HEK293 (cell line): ENCODE results near the gene GNAS-AS1.

Experiments
- CTCF ChIA-PET: fragments of 350-600 bp; formaldehyde crosslinking; extraction: SDS; loops from one replicate; lab custom pipeline; 2021; ENCODE audit warnings: antibody characterized with exemption; lab: Yijun Ruan, JAX
- POLR2A ChIA-PET: fragments of 300-600 bp; formaldehyde crosslinking; extraction: SDS; loops from one replicate; lab custom pipeline; 2020; ENCODE audit warnings: antibody characterized with exemption, inconsistent platforms; lab: Yijun Ruan, JAX
- H3K27ac ChIP-seq: fragments of 200-500 bp; sonication (Bioruptor generic); 2 replicates; pipeline ENCODE4 v1.5.1; 2014; ENCODE audit warnings: low read depth, low read length, control low read depth, inconsistent platforms; ENCODE audit errors: extremely low read depth
- H3K36me3 ChIP-seq, 2 experiments: fragments of 200-500 bp in 1 of 2; sonication (Bioruptor generic) in 1 of 2; 1 replicate in 1 of 2; 2 replicates in 1 of 2; pipeline ENCODE4 v1.5.1; 2014 to 2017; ENCODE audit warnings: inconsistent platforms in 2 of 2, low read length in 2 of 2; ENCODE audit not compliant: control insufficient read depth in 2 of 2, insufficient read depth in 1 of 2
- H3K4me1 ChIP-seq: fragments of 200-500 bp; sonication (Bioruptor generic); 2 replicates; pipeline ENCODE4 v1.5.1; 2014; ENCODE audit warnings: mild to moderate bottlenecking, low read length, inconsistent platforms; ENCODE audit not compliant: control insufficient read depth, insufficient read depth
- H3K4me3 ChIP-seq: 2 replicates; pipeline ENCODE4 v1.5.1; 2011; ENCODE audit warnings: low read depth, mild to moderate bottlenecking, control low read depth, low read length, moderate library complexity
- H3K9me3 ChIP-seq: fragments of 200-500 bp; sonication (Bioruptor generic); 2 replicates; pipeline ENCODE4 v1.5.1; 2014; ENCODE audit warnings: low read depth, low read length, inconsistent platforms; ENCODE audit not compliant: control insufficient read depth, insufficient read depth
- FEZF1 ChIP-seq: fragments of 450-650 bp; formaldehyde crosslinking; IDR thresholded peaks from 2 replicates; pipeline ENCODE4 v1.5.1; 2016; ENCODE audit warnings: missing biosample characterization, missing genetic modification characterization
- GLIS1 ChIP-seq: fragments of 450-650 bp; formaldehyde crosslinking; IDR thresholded peaks from 2 replicates; pipeline ENCODE4 v1.5.1; 2016; ENCODE audit warnings: missing biosample characterization, missing genetic modification characterization
- HIC1 ChIP-seq: fragments of 450-650 bp; formaldehyde crosslinking; IDR thresholded peaks from 2 replicates; pipeline ENCODE4 v1.5.1; 2016; ENCODE audit warnings: missing biosample characterization, missing genetic modification characterization
- IKZF3 ChIP-seq: fragments of 450-650 bp; IDR thresholded peaks from 2 replicates; pipeline ENCODE4 v1.5.0; 2018; ENCODE audit warnings: missing biosample characterization, mild to moderate bottlenecking, missing genetic modification characterization, moderate library complexity
- KLF17 ChIP-seq: fragments of 450-650 bp; formaldehyde crosslinking; IDR thresholded peaks from 2 replicates; pipeline ENCODE4 v1.5.1; 2016; ENCODE audit warnings: missing biosample characterization, missing genetic modification characterization
- KLF9 ChIP-seq: fragments of 450-650 bp; formaldehyde crosslinking; IDR thresholded peaks from 2 replicates; pipeline ENCODE4 v1.5.1; 2016; ENCODE audit warnings: missing biosample characterization, missing genetic modification characterization, low read depth
- OVOL3 ChIP-seq: fragments of 450-650 bp; formaldehyde crosslinking; IDR thresholded peaks from 2 replicates; pipeline ENCODE4 v1.5.1; 2016; ENCODE audit warnings: missing biosample characterization, missing genetic modification characterization
- PBX3 ChIP-seq: sonication (generic); formaldehyde crosslinking; IDR thresholded peaks from 2 replicates; pipeline ENCODE4 v1.8.1; 2022; ENCODE audit warnings: mild to moderate bottlenecking, moderate library complexity, missing genetic modification reagents
- REST ChIP-seq: fragments of 450-650 bp; formaldehyde crosslinking; IDR thresholded peaks from 2 replicates; pipeline ENCODE4 v1.5.1; 2016; ENCODE audit warnings: missing biosample characterization, missing genetic modification characterization
- SP2 ChIP-seq: fragments of 450-650 bp; formaldehyde crosslinking; IDR thresholded peaks from 2 replicates; pipeline ENCODE4 v1.5.1; 2016; ENCODE audit warnings: missing biosample characterization, missing genetic modification characterization
- ZNF132 ChIP-seq: fragments of 450-650 bp; formaldehyde crosslinking; IDR thresholded peaks from 2 replicates; pipeline ENCODE4 v1.5.1; 2017; ENCODE audit warnings: missing biosample characterization, missing genetic modification characterization, borderline replicate concordance
- ZNF175 ChIP-seq: fragments of 450-650 bp; formaldehyde crosslinking; IDR thresholded peaks from 2 replicates; pipeline ENCODE4 v1.5.1; 2016; ENCODE audit warnings: missing biosample characterization, missing genetic modification characterization
- ZNF211 ChIP-seq: fragments of 450-650 bp; formaldehyde crosslinking; IDR thresholded peaks from 2 replicates; pipeline ENCODE4 v1.5.1; 2016; ENCODE audit warnings: low read depth, missing biosample characterization, missing genetic modification characterization
- ZNF473 ChIP-seq: fragments of 450-650 bp; formaldehyde crosslinking; IDR thresholded peaks from 2 replicates; pipeline ENCODE4 v1.5.1; 2017; ENCODE audit warnings: missing biosample characterization, missing genetic modification characterization
- ZNF596 ChIP-seq: fragments of 450-650 bp; IDR thresholded peaks from 2 replicates; pipeline ENCODE4 v1.5.0; 2018; ENCODE audit warnings: missing biosample characterization, mild to moderate bottlenecking, missing genetic modification characterization, moderate library complexity
- ZSCAN18 ChIP-seq: fragments of 450-650 bp; formaldehyde crosslinking; IDR thresholded peaks from 2 replicates; pipeline ENCODE4 v1.5.1; 2016; ENCODE audit warnings: missing biosample characterization, missing genetic modification characterization
- ZSCAN5A ChIP-seq: fragments of 450-650 bp; formaldehyde crosslinking; IDR thresholded peaks from 2 replicates; pipeline ENCODE4 v1.5.1; 2016; ENCODE audit warnings: missing biosample characterization, missing genetic modification characterization

Gene GNAS-AS1

GRCh38 chr20:58810116-58810878, 40.4 kb downstream of the GNAS-AS1 start:
- POLR2A ChIA-PET = no interaction called here
- Histone ChIP-seq H3K9me3 (no peaks in the 10 kb centered on the region), H3K4me1 (no peaks in the 10 kb centered on the region), H3K27ac (no peak overlapping the region), H3K4me3 (no peak overlapping the region), H3K36me3 (no peaks in the 10 kb centered on the region)
- CTCF ChIA-PET = no interaction called here
- no peak for TF ChIP-seq PBX3 (CRISPR knock-in tag)
- TF ChIP-seq ZNF132 (tag by site-specific recombination) = no peak
- no peak for TF ChIP-seq ZNF473 (tag by site-specific recombination)
- no peak for TF ChIP-seq SP2 (tag by site-specific recombination)
- TF ChIP-seq IKZF3 (tag by site-specific recombination) = no peak
- TF ChIP-seq GLIS1 (tag by site-specific recombination) = no peak
- no peak for TF ChIP-seq OVOL3 (tag by site-specific recombination)
- TF ChIP-seq HIC1 (tag by site-specific recombination) = no peak
- no peak for TF ChIP-seq FEZF1 (tag by site-specific recombination)
- no peak for TF ChIP-seq KLF17 (tag by site-specific recombination)

GRCh38 chr20:58808271-58809046, 42.2 kb downstream of the GNAS-AS1 start:
- Histone ChIP-seq H3K36me3 (no peaks in the 10 kb centered on the region), H3K4me1 (no peaks in the 10 kb centered on the region), H3K27ac (no peak overlapping the region), H3K9me3 (no peaks in the 10 kb centered on the region), H3K4me3 (no peak overlapping the region)
- ChIA-PET CTCF (no interaction called here), POLR2A (no interaction called here)
- TF ChIP-seq ZNF211 (tag by site-specific recombination) (no peak), REST (no peak), KLF9 (tag by site-specific recombination) (no peak), ZSCAN5A (tag by site-specific recombination) (no peak), ZNF596 (tag by site-specific recombination) (no peak), ZSCAN18 (no peak), ZNF175 (tag by site-specific recombination) (no peak)
